Neural cell (in vitro differentiated cells): ENCODE results near the gene GBP2. TPM values are rescaled to one million over a fixed set of nuclear protein-coding genes. Genes with fewer than 3 reads are reported as not detected.

Experiments used
- H2AFZ ChIP-seq: fragments of 200-600, 300-800 bp; sonication (generic), shearing (Covaris generic); 2 replicates; pipeline ENCODE4 v1.6.0; 2014; ENCODE audit warnings: low read depth, mild to moderate bottlenecking, antibody characterized with exemption, low read length, moderate library complexity
- H3F3A ChIP-seq: fragments of 200-600 bp; shearing (Covaris generic); 2 replicates; pipeline ENCODE4 v1.6.1; 2016; ENCODE audit warnings: mild to moderate bottlenecking, moderate library complexity, mixed read lengths, antibody characterized with exemption, low read length; ENCODE audit not compliant: insufficient read depth, poor library complexity, severe bottlenecking
- H3K27ac ChIP-seq: fragments of 200-600, 300-800 bp; sonication (generic), shearing (Covaris generic); 2 replicates; pipeline ENCODE4 v1.5.1; 2014; ENCODE audit warnings: mild to moderate bottlenecking, low read length, moderate library complexity
- H3K27me3 ChIP-seq: fragments of 300-800, 200-600 bp; sonication (generic), shearing (Covaris generic); 2 replicates; pipeline ENCODE4 v1.6.0; 2014; ENCODE audit warnings: mild to moderate bottlenecking, low read depth, low read length, moderate library complexity; ENCODE audit not compliant: insufficient read depth
- H3K36me3 ChIP-seq: fragments of 300-800, 200-600 bp; sonication (generic), shearing (Covaris generic); 2 replicates; pipeline ENCODE4 v1.5.1; 2014; ENCODE audit warnings: mild to moderate bottlenecking, antibody characterized with exemption, low read length, moderate library complexity; ENCODE audit not compliant: insufficient read depth
- H3K4me2 ChIP-seq: fragments of 300-800, 200-600 bp; sonication (generic), shearing (Covaris generic); 2 replicates; pipeline ENCODE4 v1.6.0; 2014; ENCODE audit warnings: mild to moderate bottlenecking, low read length
- H3K4me3 ChIP-seq: fragments of 300-800, 200-600 bp; sonication (generic), shearing (Covaris generic); 2 replicates; pipeline ENCODE4 v1.5.1; 2014; ENCODE audit warnings: mild to moderate bottlenecking, low read length, moderate library complexity
- H3K79me2 ChIP-seq: fragments of 200-600 bp; shearing (Covaris generic); replicated peaks from 2 replicates; pipeline ENCODE4 v1.6.0; 2014; ENCODE audit warnings: mild to moderate bottlenecking, low read length, moderate library complexity; ENCODE audit not compliant: insufficient read depth
- H3K9ac ChIP-seq: fragments of 300-800, 200-600 bp; sonication (generic), shearing (Covaris generic); 2 replicates; pipeline ENCODE4 v1.6.1; 2016; ENCODE audit warnings: mild to moderate bottlenecking, low read length, mixed read lengths
- H3K9me2 ChIP-seq: fragments of 200-600 bp; shearing (Covaris generic); 2 replicates; pipeline ENCODE4 v1.6.1; 2016; ENCODE audit warnings: mild to moderate bottlenecking, low read length, mixed read lengths; ENCODE audit not compliant: insufficient read depth
- H3K9me3 ChIP-seq: fragments of 200-600, 300-800 bp; sonication (generic), shearing (Covaris generic); 2 replicates; pipeline ENCODE4 v1.6.1; 2016; ENCODE audit warnings: mild to moderate bottlenecking, mixed run types, low read length, moderate library complexity, mixed read lengths
- H4K20me1 ChIP-seq: fragments of 200-600 bp; shearing (Covaris generic); 2 replicates; pipeline ENCODE4 v1.6.1; 2016; ENCODE audit warnings: mild to moderate bottlenecking, mixed run types; ENCODE audit not compliant: insufficient read depth
- CTCF ChIP-seq: fragments of 450-650 bp; IDR thresholded peaks from 2 replicates; pipeline ENCODE4 v1.5.1; 2014; ENCODE audit warnings: antibody characterized with exemption, mild to moderate bottlenecking, moderate library complexity; ENCODE audit not compliant: poor library complexity, severe bottlenecking
- EP300 ChIP-seq: fragments of 450-650 bp; conservative IDR thresholded peaks from 2 replicates; pipeline ENCODE4 v1.6.1; 2014; ENCODE audit warnings: antibody characterized with exemption, mild to moderate bottlenecking, moderate library complexity; ENCODE audit not compliant: poor library complexity, severe bottlenecking
- EZH2 ChIP-seq: fragments of 200-600, 300-800 bp; shearing (Covaris generic), sonication (generic); IDR thresholded peaks from 2 replicates; pipeline ENCODE4 v1.6.1; 2014; ENCODE audit warnings: antibody characterized with exemption, low read length, borderline replicate concordance, mild to moderate bottlenecking; ENCODE audit not compliant: insufficient read depth, poor library complexity, severe bottlenecking
- MXI1 ChIP-seq: fragments of 450-650 bp; conservative IDR thresholded peaks from 2 replicates; pipeline ENCODE4 v1.6.1; 2014; ENCODE audit warnings: antibody characterized with exemption, mild to moderate bottlenecking; ENCODE audit not compliant: poor library complexity, severe bottlenecking
- POLR2AphosphoS5 ChIP-seq: IDR thresholded peaks from 2 replicates; pipeline ENCODE4 v1.6.1; 2012
- RAD21 ChIP-seq: fragments of 450-650 bp; conservative IDR thresholded peaks from 2 replicates; pipeline ENCODE4 v1.6.1; 2014; ENCODE audit warnings: antibody characterized with exemption, mild to moderate bottlenecking, moderate library complexity
- REST ChIP-seq: IDR thresholded peaks from 2 replicates; pipeline ENCODE4 v1.6.1; 2012; ENCODE audit warnings: borderline replicate concordance
- SMC3 ChIP-seq: fragments of 450-650 bp; conservative IDR thresholded peaks from 2 replicates; pipeline ENCODE4 v1.6.1; 2014; ENCODE audit warnings: antibody characterized with exemption, mild to moderate bottlenecking, moderate library complexity; ENCODE audit not compliant: poor library complexity
- TAF1 ChIP-seq: IDR thresholded peaks from 2 replicates; pipeline ENCODE4 v1.6.1; 2012; ENCODE audit warnings: low read depth
- polyA plus RNA-seq: library from polyadenylated mRNA; depleted of rRNA; stranded (reverse); fragments of >200 nt; gene quantifications from 2 replicates; pipeline ENCODE4 v1.2.3, GENCODE V29; 2014

The GBP2 gene
- polyA plus RNA-seq, 1 donor from 2014 or later = not detected

GRCh38 chr1:89098857-89099256 is 27.1 kb downstream of the GBP2 start:
- H3K4me3 ChIP-seq = no peak overlapping the region
- no peaks in the 10 kb centered on the region for H4K20me1 ChIP-seq
- no peak overlapping the region for H3K4me2 ChIP-seq
- no peaks in the 10 kb centered on the region for H3K27me3 ChIP-seq
- peaks cover 3% of the 10 kb centered on the region for H3K9me3 ChIP-seq
- no peaks in the 10 kb centered on the region for H3K36me3 ChIP-seq
- H3K79me2 ChIP-seq = no peaks in the 10 kb centered on the region
- H2AFZ ChIP-seq = no peak overlapping the region
- H3K9me2 ChIP-seq = no peaks in the 10 kb centered on the region
- no peak overlapping the region for H3K9ac ChIP-seq
- H3F3A ChIP-seq = no peaks in the 10 kb centered on the region
- no peak overlapping the region for H3K27ac ChIP-seq
- TF ChIP-seq TAF1 (no peak), CTCF (no peak), REST (no peak), SMC3 (no peak), POLR2AphosphoS5 (no peak), EP300 (no peak), RAD21 (no peak), EZH2 (no peak), MXI1 (no peak)

GRCh38 chr1:89095737-89096136 is 30.2 kb downstream of the GBP2 start:
- H3K9ac ChIP-seq = no peak overlapping the region
- H2AFZ ChIP-seq = no peak overlapping the region
- H3K9me2 ChIP-seq = no peaks in the 10 kb centered on the region
- H3K27ac ChIP-seq = no peak overlapping the region
- TF ChIP-seq SMC3 (no peak), RAD21 (no peak), MXI1 (no peak), TAF1 (no peak), EZH2 (no peak), CTCF (no peak), REST (no peak), POLR2AphosphoS5 (no peak), EP300 (no peak)
- H4K20me1 ChIP-seq = no peaks in the 10 kb centered on the region
- H3F3A ChIP-seq = no peaks in the 10 kb centered on the region
- no peaks in the 10 kb centered on the region for H3K27me3 ChIP-seq
- no peak overlapping the region for H3K4me3 ChIP-seq
- H3K4me2 ChIP-seq = no peak overlapping the region
- H3K79me2 ChIP-seq = no peaks in the 10 kb centered on the region
- H3K9me3 ChIP-seq = peaks cover 3% of the 10 kb centered on the region
- no peaks in the 10 kb centered on the region for H3K36me3 ChIP-seq
